A673 (cell line): ENCODE data around the gene SERINC3. TPM values are rescaled to one million over a fixed set of nuclear protein-coding genes. Genes with fewer than 3 reads are reported as not detected.

Source experiments
- BruUV-seq: library from RNA; stranded (reverse); fragments of 400-500 nt; replicated peaks from 2 replicates; lab custom pipeline; 2021; lab: Mats Ljungman, UMichigan
- CTCF ChIA-PET: fragments of 300-600 bp; sonication (Branson Sonifier 250); formaldehyde crosslinking; loops from one replicate; lab custom pipeline; 2022; ENCODE audit warnings: antibody characterized with exemption; lab: Charles Lee
- POLR2A ChIA-PET: fragments of 300-600 bp; sonication (Branson Sonifier 250); formaldehyde crosslinking; loops from one replicate; lab custom pipeline; 2022; ENCODE audit warnings: antibody characterized with exemption; ENCODE audit not compliant: low non-redundant PET; lab: Charles Lee
- DNase-seq: peaks from one replicate; pipeline ENCODE4 v3.0.0-alpha.2; 2015; ENCODE audit warnings: low spot score
- H3K27ac ChIP-seq: fragments of 200-600 bp; sonication (generic); 2 replicates; pipeline ENCODE4 v1.5.1; 2016; ENCODE audit warnings: mixed run types, low read depth, mild to moderate bottlenecking, mixed read lengths, antibody characterized with exemption, low read length; ENCODE audit not compliant: poor library complexity, severe bottlenecking
- H3K27me3 ChIP-seq: fragments of 200-600 bp; sonication (generic); replicated peaks from 2 replicates; pipeline ENCODE4 v1.6.1; 2017; ENCODE audit warnings: mixed run types, low read depth, mild to moderate bottlenecking, mixed read lengths, antibody characterized with exemption, low read length; ENCODE audit not compliant: insufficient read depth, poor library complexity
- H3K36me3 ChIP-seq: fragments of 200-600 bp; sonication (generic); 2 replicates; pipeline ENCODE4 v1.6.1; 2016; ENCODE audit warnings: mixed run types, mild to moderate bottlenecking, mixed read lengths, antibody characterized with exemption, low read length; ENCODE audit not compliant: insufficient read depth, poor library complexity, severe bottlenecking
- H3K4me1 ChIP-seq: fragments of 200-600 bp; sonication (generic); 2 replicates; pipeline ENCODE4 v1.6.1; 2017; ENCODE audit warnings: mixed run types, mild to moderate bottlenecking, mixed read lengths, antibody characterized with exemption, low read length; ENCODE audit not compliant: insufficient read depth, poor library complexity, severe bottlenecking
- H3K4me3 ChIP-seq: fragments of 200-600 bp; sonication (generic); 2 replicates; pipeline ENCODE4 v1.5.1; 2016; ENCODE audit warnings: low read depth, mixed run types, mild to moderate bottlenecking, mixed read lengths, low read length; ENCODE audit not compliant: poor library complexity, severe bottlenecking
- H3K9me3 ChIP-seq: fragments of 200-600 bp; sonication (generic); 2 replicates; pipeline ENCODE4 v1.6.1; 2016; ENCODE audit warnings: mixed run types, low read depth, mild to moderate bottlenecking, mixed read lengths, antibody characterized with exemption, low read length; ENCODE audit not compliant: poor library complexity, severe bottlenecking
- EZH2 ChIP-seq: fragments of 200-600 bp; sonication (generic); IDR thresholded peaks from 2 replicates; pipeline ENCODE4 v1.6.1; 2017; ENCODE audit warnings: borderline replicate concordance, low read depth, mild to moderate bottlenecking, mixed read lengths, antibody characterized with exemption, low read length; ENCODE audit not compliant: poor library complexity, severe bottlenecking
- intact Hi-C: fragments of 100-400 bp; cut with micrococcal nuclease; formaldehyde crosslinking; loops from one replicate; pipeline ENCODE4 v1.10.0; 2022; ENCODE audit not compliant: unreplicated experiment
- total RNA-seq: library from RNA; stranded (reverse); gene quantifications from 2 replicates; pipeline ENCODE4 v1.2.3, GENCODE V29; 2021
- TF ChIP-seq, protein P1 (sequence below): fragments of 300-800, 200-600 bp; sonication (generic); conservative IDR thresholded peaks from 2 replicates; pipeline ENCODE4 v1.5.1; 2017; ENCODE audit warnings: low read depth, mild to moderate bottlenecking, antibody characterized with exemption, low read length, moderate library complexity, mixed read lengths

The SERINC3 gene
- total RNA-seq, 1 experiment from 2014 or later = 50.5 TPM

DNA sequence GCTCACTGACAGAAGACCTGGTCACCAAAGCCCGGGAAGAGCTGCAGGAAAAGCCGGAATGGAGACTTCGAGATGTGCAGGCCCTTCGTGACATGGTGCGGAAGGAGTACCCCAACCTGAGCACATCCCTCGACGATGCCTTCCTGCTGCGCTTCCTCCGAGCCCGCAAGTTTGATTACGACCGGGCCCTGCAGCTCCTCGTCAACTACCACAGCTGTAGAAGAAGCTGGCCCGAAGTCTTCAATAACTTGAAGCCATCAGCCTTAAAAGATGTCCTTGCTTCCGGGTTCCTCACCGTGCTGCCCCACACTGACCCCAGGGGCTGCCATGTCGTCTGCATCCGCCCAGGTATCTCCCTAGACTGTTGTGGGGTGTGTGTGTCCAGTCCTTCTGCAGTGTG lies 41.8 kb downstream of the SERINC3 start:
- CTCF ChIA-PET = no interaction called here
- H3K4me3 ChIP-seq = no peak overlapping the region
- H3K4me1 ChIP-seq = no peaks in the 10 kb centered on the region
- H3K36me3 ChIP-seq = peaks cover 5% of the 10 kb centered on the region
- TF ChIP-seq, protein P1, sequence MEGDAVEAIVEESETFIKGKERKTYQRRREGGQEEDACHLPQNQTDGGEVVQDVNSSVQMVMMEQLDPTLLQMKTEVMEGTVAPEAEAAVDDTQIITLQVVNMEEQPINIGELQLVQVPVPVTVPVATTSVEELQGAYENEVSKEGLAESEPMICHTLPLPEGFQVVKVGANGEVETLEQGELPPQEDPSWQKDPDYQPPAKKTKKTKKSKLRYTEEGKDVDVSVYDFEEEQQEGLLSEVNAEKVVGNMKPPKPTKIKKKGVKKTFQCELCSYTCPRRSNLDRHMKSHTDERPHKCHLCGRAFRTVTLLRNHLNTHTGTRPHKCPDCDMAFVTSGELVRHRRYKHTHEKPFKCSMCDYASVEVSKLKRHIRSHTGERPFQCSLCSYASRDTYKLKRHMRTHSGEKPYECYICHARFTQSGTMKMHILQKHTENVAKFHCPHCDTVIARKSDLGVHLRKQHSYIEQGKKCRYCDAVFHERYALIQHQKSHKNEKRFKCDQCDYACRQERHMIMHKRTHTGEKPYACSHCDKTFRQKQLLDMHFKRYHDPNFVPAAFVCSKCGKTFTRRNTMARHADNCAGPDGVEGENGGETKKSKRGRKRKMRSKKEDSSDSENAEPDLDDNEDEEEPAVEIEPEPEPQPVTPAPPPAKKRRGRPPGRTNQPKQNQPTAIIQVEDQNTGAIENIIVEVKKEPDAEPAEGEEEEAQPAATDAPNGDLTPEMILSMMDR = no peak
- TF ChIP-seq EZH2 = no peak
- POLR2A ChIA-PET = no interaction called here
- no peaks in the 10 kb centered on the region for H3K27me3 ChIP-seq
- intact Hi-C loops = no loop called here
- no peaks in the 10 kb centered on the region for H3K9me3 ChIP-seq
- DNase-seq = no peak
- H3K27ac ChIP-seq = no peak overlapping the region
- no TSS peak for BruUV-seq

DNA sequence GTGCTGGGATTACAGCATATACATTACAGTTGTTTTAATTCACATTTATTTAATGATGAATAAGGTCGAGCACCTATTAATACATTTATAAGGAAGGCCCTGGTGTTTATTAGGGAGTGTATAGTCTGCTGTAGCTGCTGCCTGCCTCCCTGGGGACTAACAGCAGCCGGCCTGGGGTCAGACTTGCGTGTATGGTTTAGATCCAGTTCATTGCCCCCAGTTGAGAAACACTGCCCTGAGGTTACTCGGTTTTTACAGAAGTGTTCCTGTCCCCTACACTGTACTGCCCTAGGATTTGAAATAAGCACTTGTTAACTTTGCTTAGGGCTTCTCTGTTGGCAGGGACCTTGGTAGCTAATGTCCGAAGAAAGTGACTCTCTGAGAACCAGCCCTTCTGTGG lies 42.2 kb downstream of the SERINC3 start:
- Histone ChIP-seq H3K4me1 (no peaks in the 10 kb centered on the region), H3K27me3 (no peaks in the 10 kb centered on the region), H3K4me3 (no peak overlapping the region), H3K9me3 (no peaks in the 10 kb centered on the region), H3K36me3 (peaks cover 4% of the 10 kb centered on the region), H3K27ac (no peak overlapping the region)
- no TSS peak for BruUV-seq
- CTCF ChIA-PET = no interaction called here
- no peak for DNase-seq
- TF ChIP-seq, protein P1 = no peak
- no peak for TF ChIP-seq EZH2
- POLR2A ChIA-PET = no interaction called here
- intact Hi-C loops = no loop called here

DNA sequence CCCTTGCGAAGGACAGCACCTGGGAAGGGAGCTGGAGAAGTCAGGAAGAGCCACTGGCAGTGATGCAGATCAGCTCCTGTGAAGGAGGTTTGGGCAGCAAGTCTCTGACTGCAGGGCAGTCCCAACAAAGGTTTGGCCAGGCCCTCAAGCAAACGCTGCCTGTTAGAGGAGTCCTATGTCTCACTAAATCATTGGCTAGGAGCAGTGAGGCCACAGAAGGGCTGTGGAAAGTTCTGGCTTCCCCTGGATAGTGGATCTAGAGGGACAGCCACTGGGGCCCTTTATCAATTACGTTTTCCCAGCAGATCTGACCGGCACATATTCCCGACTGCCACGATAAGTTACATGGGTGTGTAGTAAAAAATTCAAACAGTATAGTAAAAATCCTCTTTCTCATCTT lies 43.7 kb downstream of the SERINC3 start:
- intact Hi-C loops = no loop called here

More for the DNA sequence above, 43.7 kb downstream of the SERINC3 start:
- CTCF ChIA-PET = no interaction called here
- TF ChIP-seq EZH2 = no peak
- TF ChIP-seq, protein P1 = no peak
- Histone ChIP-seq H3K27me3 (no peaks in the 10 kb centered on the region), H3K27ac (no peak overlapping the region), H3K4me1 (no peaks in the 10 kb centered on the region), H3K4me3 (no peak overlapping the region), H3K9me3 (no peaks in the 10 kb centered on the region), H3K36me3 (no peaks in the 10 kb centered on the region)
- POLR2A ChIA-PET = interaction anchor here (0.7 kb wide), 1 partner anchor 1263 kb away, joined by 3 read pairs; no protein-coding TSS in a partner anchor
- no peak for DNase-seq
- BruUV-seq = no TSS peak
